HepG2 (cell line): Measurements from ENCODE around the gene UPB1. TPM values are rescaled to one million over a fixed set of nuclear protein-coding genes. Genes with fewer than 3 reads are reported as not detected.

Experiments used
- EP300 ChIP-seq, 3 experiments: sonication (generic) in 1 of 3; formaldehyde crosslinking in 1 of 3; IDR thresholded peaks; 2 replicates each; pipeline versions ENCODE4 v1.5.1 to v1.6.1; 2011 to 2020; ENCODE audit warnings: low read depth in 2 of 3, low read length in 2 of 3, borderline replicate concordance in 1 of 3, improper control_type of control experiment in 1 of 3, mild to moderate bottlenecking in 1 of 3, missing genetic modification reagents in 1 of 3, moderate library complexity in 1 of 3
- FOXK2 ChIP-seq: fragments of 450-650 bp; IDR thresholded peaks from 2 replicates; pipeline ENCODE4 v1.6.1; 2016
- GLI4 ChIP-seq: sonication (generic); formaldehyde crosslinking; IDR thresholded peaks from 2 replicates; pipeline ENCODE4 v1.5.1; 2020; ENCODE audit warnings: missing genetic modification reagents, mild to moderate bottlenecking, moderate library complexity, borderline replicate concordance
- NR2C2 ChIP-seq: sonication (generic); formaldehyde crosslinking; IDR thresholded peaks from 2 replicates; pipeline ENCODE4 v1.4.0; 2020; ENCODE audit warnings: missing genetic modification reagents, mild to moderate bottlenecking, moderate library complexity, borderline replicate concordance
- RBAK ChIP-seq: sonication (generic); formaldehyde crosslinking; IDR thresholded peaks from 2 replicates; pipeline ENCODE4 v1.5.1; 2020; ENCODE audit warnings: mild to moderate bottlenecking, missing genetic modification reagents
- SSRP1 ChIP-seq: IDR thresholded peaks from 2 replicates; pipeline ENCODE4 v1.6.1; 2016; ENCODE audit warnings: control low read depth
- SUZ12 ChIP-seq: fragments of 150-350 bp; IDR thresholded peaks from 2 replicates; pipeline ENCODE4 v1.6.1; 2014; ENCODE audit warnings: low read depth, low read length
- ZNF180 ChIP-seq: sonication (generic); formaldehyde crosslinking; IDR thresholded peaks from 2 replicates; pipeline ENCODE4 v1.4.0; 2020; ENCODE audit warnings: low read depth, missing genetic modification reagents, borderline replicate concordance
- ZNF333 ChIP-seq: sonication (generic); formaldehyde crosslinking; IDR thresholded peaks from 2 replicates; pipeline ENCODE4 v1.4.0; 2020; ENCODE audit warnings: mild to moderate bottlenecking, missing genetic modification reagents, borderline replicate concordance
- ZNF660 ChIP-seq: sonication (generic); formaldehyde crosslinking; IDR thresholded peaks from 2 replicates; pipeline ENCODE4 v1.5.1; 2020; ENCODE audit warnings: mild to moderate bottlenecking, low read depth, missing genetic modification reagents, borderline replicate concordance
- ZNF713 ChIP-seq: sonication (generic); formaldehyde crosslinking; IDR thresholded peaks from 2 replicates; pipeline ENCODE4 v1.4.0; 2020; ENCODE audit warnings: mild to moderate bottlenecking, missing genetic modification reagents
- polyA plus RNA-seq, 8 experiments: library from polyadenylated mRNA; depleted of rRNA in 3 of 8; stranded (reverse) in 7 of 8; unstranded in 1 of 8; fragments of >200 nt; fragmentation: Illumina TruSeq in 4 of 8; extraction: Trizol in 4 of 8; gene quantifications; 2 replicates each; pipeline versions ENCODE4 v1.2.1 to v1.2.3, GENCODE V29; 2011 to 2016; ENCODE audit warnings: low read depth in 4 of 8, missing spikeins in 1 of 8, mixed read lengths in 1 of 8; ENCODE audit not compliant: insufficient read depth in 1 of 8
- total RNA-seq, 5 experiments: library from RNA; depleted of rRNA; stranded (reverse); fragments of >200 nt; fragmentation: Illumina TruSeq; extraction: Trizol; gene quantifications; 2 replicates each; pipeline ENCODE4 v1.2.3, GENCODE V29; 2016; ENCODE audit warnings: low read depth in 1 of 5
- TF ChIP-seq, protein P1 (sequence below): sonication (generic); formaldehyde crosslinking; IDR thresholded peaks from 2 replicates; pipeline ENCODE4 v1.4.0; 2020; ENCODE audit warnings: mild to moderate bottlenecking, missing genetic modification reagents
- TF ChIP-seq, protein P2 (sequence below), 2 experiments: fragments of 450-650 bp in 1 of 2; sonication (generic) in 1 of 2; formaldehyde crosslinking in 1 of 2; IDR thresholded peaks; 2 replicates each; pipeline versions ENCODE4 v1.6.1 to v1.8.0; 2016 to 2022; ENCODE audit warnings: antibody characterized with exemption in 1 of 2, mild to moderate bottlenecking in 1 of 2, missing genetic modification reagents in 1 of 2
- TF ChIP-seq, protein P3 (sequence below): sonication (generic); formaldehyde crosslinking; IDR thresholded peaks from 2 replicates; pipeline ENCODE4 v1.5.0; 2020; ENCODE audit warnings: missing genetic modification reagents

UPB1 gene
- total and polyA plus RNA-seq, 2 of the 13 experiments (the other 11 are each of a cell fraction or from before 2014, with no cell fraction given): 0.38 to 1.2 TPM

DNA sequence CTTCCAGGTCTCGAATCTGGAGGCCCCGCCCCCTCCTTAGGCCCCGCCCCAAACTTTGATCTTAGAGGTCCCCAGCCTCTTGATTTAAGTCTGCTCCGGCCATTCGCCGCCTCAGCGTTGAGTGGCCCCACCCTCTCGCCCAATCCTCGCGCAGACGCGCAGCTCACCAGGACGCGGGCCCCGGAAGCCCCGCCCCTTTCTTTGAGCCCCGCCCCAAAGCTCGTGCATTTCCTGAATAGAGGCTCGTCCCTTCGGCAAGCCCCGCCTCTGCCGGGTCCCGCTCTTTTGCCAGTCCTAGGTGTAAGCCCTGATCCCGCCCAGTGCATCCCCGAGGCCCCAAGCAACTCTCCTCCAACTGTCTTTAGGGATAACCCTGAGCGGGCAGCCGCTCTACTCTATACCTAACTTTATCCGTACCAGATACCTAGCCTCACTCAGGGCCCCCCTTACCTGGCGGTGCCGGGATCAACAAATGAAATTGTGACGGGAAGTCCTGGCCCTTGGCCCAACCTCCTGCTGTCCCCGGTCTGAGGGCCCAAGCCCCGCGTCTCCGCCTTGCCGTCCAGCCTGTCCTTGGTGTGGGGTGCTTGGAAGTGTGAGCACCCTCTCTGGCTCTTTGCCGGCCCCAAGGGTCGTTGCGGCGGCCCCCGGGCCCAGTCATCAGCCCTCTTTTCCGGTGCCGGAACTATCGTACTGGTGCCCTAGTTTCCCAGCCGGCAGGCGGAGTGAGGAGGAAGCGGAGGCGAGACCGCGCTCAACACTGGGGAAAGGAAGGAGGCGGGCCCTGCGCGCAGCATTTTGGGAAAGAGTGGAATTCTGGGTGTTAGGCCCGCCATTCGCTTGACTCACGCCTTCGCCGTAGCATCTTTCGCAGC is 60.3 kb downstream of the UPB1 start, which contains the start of gene SNRPD3 (continued):
- TF ChIP-seq ZNF333 (CRISPR knock-in tag) (peak; percentile 89; the same call in 1 of the 2 replicates), NR2C2 (CRISPR knock-in tag) (peak; percentile 80; the same call in 1 of the 2 replicates), GLI4 (peak; percentile 89; the same call in 1 of the 2 replicates), ZNF180 (CRISPR knock-in tag) (no peak), ZNF713 (CRISPR knock-in tag) (0 out of 2 replicates have a peak, but pooled peaks have one; percentile 74), SUZ12 (peak; percentile 47; the same call in 1 of the 2 replicates), EP300 (IDR thresholded peaks at IDR 0.05; ENCODE audit: low read depth in 2 of 2, low read length in 2 of 2) (peak in 1 of 2 experiments; percentile 34; a peak in 1 of 4 replicates), EP300 (CRISPR knock-in tag; IDR thresholded peaks at IDR 0.05; ENCODE audit: borderline replicate concordance) (peak; percentile 67), ZNF660 (0 out of 2 replicates have a peak, but pooled peaks have one; percentile 61), SSRP1 (CRISPR knock-in tag) (peak; percentile 89; the same call in 1 of the 2 replicates), FOXK2 (no peak), RBAK (CRISPR knock-in tag) (no peak)
- TF ChIP-seq, protein P1, sequence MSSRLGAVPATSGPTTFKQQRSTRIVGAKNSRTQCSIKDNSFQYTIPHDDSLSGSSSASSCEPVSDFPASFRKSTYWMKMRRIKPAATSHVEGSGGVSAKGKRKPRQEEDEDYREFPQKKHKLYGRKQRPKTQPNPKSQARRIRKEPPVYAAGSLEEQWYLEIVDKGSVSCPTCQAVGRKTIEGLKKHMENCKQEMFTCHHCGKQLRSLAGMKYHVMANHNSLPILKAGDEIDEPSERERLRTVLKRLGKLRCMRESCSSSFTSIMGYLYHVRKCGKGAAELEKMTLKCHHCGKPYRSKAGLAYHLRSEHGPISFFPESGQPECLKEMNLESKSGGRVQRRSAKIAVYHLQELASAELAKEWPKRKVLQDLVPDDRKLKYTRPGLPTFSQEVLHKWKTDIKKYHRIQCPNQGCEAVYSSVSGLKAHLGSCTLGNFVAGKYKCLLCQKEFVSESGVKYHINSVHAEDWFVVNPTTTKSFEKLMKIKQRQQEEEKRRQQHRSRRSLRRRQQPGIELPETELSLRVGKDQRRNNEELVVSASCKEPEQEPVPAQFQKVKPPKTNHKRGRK (CRISPR knock-in tag): no peak
- TF ChIP-seq, protein P2, sequence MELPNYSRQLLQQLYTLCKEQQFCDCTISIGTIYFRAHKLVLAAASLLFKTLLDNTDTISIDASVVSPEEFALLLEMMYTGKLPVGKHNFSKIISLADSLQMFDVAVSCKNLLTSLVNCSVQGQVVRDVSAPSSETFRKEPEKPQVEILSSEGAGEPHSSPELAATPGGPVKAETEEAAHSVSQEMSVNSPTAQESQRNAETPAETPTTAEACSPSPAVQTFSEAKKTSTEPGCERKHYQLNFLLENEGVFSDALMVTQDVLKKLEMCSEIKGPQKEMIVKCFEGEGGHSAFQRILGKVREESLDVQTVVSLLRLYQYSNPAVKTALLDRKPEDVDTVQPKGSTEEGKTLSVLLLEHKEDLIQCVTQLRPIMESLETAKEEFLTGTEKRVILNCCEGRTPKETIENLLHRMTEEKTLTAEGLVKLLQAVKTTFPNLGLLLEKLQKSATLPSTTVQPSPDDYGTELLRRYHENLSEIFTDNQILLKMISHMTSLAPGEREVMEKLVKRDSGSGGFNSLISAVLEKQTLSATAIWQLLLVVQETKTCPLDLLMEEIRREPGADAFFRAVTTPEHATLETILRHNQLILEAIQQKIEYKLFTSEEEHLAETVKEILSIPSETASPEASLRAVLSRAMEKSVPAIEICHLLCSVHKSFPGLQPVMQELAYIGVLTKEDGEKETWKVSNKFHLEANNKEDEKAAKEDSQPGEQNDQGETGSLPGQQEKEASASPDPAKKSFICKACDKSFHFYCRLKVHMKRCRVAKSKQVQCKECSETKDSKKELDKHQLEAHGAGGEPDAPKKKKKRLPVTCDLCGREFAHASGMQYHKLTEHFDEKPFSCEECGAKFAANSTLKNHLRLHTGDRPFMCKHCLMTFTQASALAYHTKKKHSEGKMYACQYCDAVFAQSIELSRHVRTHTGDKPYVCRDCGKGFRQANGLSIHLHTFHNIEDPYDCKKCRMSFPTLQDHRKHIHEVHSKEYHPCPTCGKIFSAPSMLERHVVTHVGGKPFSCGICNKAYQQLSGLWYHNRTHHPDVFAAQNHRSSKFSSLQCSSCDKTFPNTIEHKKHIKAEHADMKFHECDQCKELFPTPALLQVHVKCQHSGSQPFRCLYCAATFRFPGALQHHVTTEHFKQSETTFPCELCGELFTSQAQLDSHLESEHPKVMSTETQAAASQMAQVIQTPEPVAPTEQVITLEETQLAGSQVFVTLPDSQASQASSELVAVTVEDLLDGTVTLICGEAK (IDR thresholded peaks at IDR 0.05): peak; percentile 76
- TF ChIP-seq, protein P2 (CRISPR knock-in tag; IDR thresholded peaks at IDR 0.05): peak; percentile 86
- TF ChIP-seq, protein P3, sequence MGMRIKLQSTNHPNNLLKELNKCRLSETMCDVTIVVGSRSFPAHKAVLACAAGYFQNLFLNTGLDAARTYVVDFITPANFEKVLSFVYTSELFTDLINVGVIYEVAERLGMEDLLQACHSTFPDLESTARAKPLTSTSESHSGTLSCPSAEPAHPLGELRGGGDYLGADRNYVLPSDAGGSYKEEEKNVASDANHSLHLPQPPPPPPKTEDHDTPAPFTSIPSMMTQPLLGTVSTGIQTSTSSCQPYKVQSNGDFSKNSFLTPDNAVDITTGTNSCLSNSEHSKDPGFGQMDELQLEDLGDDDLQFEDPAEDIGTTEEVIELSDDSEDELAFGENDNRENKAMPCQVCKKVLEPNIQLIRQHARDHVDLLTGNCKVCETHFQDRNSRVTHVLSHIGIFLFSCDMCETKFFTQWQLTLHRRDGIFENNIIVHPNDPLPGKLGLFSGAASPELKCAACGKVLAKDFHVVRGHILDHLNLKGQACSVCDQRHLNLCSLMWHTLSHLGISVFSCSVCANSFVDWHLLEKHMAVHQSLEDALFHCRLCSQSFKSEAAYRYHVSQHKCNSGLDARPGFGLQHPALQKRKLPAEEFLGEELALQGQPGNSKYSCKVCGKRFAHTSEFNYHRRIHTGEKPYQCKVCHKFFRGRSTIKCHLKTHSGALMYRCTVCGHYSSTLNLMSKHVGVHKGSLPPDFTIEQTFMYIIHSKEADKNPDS (CRISPR knock-in tag): no peak
